GM21360 (cell line): Measurements from ENCODE around the gene ENTHD1.
"Not testable (repeated sequence)": the region's sequence is repeated elsewhere in the genome, so short reads cannot be mapped to it uniquely, and the experiment has no call there.

Experiments
- ATAC-seq: cut with Tn5 transposase; IDR thresholded peaks from one replicate; pipeline ENCODE4 v1.9.1; 2021; ENCODE audit warnings: mild to moderate bottlenecking, moderate library complexity; ENCODE audit not compliant: unreplicated experiment

The ENTHD1 gene

GRCh38 chr22:39851606-39852315, 41.8 kb downstream of the ENTHD1 start:
- no peak for ATAC-seq

GRCh38 chr22:39847477-39847876, 46.1 kb downstream of the ENTHD1 start:
- ATAC-seq = no peak

DNA sequence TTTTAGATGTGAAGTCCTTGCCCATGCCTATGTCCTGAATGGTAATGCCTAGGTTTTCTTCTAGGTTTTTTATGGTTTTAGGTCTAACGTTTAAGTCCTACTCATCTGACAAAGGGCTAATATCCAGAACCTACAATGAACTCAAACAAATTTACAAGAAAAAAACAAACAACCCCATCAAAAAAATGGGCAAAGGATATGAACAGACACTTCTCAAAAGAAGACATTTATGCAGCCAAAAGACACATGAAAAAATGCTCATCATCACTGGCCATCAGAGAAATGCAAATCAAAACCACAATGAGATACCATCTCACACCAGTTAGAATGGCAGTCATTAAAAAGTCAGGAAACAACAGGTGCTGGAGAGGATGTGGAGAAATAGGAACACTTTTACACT, 47.0 kb downstream of the ENTHD1 start:
- ATAC-seq = not testable (repeated sequence)

DNA sequence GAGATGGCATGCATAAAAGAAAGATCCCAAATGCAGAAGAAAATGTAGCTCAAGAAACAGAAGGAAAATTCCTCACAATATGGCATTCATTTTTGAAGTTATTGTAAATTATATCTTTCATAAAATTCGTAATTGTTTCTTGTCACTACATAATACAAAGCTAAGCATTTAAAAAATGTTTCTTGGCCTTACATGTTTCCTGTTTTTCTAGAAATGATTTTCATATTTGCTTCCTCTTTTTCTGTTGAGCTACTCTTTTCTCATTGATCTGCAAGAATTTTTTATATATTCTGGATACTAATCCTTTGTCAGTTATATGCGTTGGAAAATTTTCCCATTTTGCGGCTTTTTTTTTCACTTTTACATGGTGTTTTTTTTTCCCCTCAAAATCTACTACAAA, 48.0 kb downstream of the ENTHD1 start:
- ATAC-seq = no peak

DNA sequence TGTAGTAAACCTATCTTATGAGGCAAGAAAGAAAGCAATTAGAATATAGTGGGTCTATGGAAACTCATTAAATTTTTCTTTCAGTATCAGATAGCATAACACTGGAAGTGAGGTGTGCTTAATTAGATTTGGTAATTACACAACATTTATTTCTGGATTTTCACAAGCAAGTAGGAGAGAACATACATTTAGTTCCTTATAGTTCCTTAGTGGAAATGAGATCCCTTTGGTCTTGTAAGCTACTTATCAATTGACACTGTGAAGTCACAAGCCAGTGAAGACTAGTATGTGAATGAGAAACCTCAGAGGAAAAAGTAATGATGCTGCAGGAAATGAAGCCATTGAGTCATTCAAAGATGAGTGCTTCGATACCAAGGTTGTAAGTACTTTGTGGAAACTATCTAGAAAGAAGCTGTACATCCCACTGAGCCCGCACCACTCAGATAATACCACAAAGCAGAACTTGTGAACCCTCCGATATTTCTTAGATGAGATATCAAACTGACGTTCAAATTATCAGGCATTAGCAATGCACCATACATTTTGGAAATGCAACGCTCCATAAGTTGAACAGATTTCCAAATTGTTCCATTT, 53.5 kb downstream of the ENTHD1 start:
- no peak for ATAC-seq

GRCh38 chr22:39839204-39839603, 54.4 kb downstream of the ENTHD1 start:
- no peak for ATAC-seq

DNA sequence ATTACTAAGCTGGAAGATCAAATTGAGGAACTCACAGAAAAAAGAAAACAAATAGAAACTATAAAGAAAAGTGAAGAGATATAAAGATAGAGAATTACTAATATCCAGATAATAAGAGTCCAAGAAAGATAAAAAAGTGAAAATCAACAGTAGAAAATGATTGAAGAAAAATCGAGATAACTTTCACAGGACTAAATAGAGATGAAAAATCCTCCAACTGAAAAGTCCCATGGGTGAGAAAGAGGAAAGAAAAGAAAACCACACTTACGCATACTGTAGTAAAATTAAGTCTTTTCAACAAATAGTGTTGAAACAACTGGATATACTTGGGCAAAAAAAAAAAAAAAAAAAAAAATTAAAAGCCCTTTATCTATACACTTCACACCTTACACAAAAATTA, 60.0 kb downstream of the ENTHD1 start:
- no peak for ATAC-seq

- ATAC-seq = no peak
Observed at GRCh38 chr22:39833093-39833492, 60.5 kb downstream of the ENTHD1 start.

GRCh38 chr22:39832627-39833074, 60.9 kb downstream of the ENTHD1 start:
- no peak for ATAC-seq

GRCh38 chr22:39825661-39826102, 67.9 kb downstream of the ENTHD1 start:
- peak; percentile 73 for ATAC-seq

DNA sequence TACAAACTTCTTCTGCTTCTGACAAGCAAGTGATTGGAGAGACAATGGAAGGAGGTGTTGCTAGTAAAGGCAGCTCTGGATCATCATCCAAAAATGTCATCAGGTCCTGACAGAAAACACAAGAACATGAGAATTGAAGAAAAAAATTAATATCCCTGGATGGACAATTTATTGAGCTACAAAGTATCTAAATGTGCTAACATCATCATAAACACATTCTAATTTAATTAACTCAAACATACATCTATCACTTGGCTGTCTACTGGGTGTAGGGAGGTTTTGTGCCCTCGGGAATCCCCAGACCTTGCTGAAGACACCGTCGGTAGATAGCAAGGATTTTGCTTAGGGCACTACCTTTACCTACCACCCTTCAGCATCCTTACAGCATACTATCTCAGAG, 72.6 kb downstream of the ENTHD1 start:
- no peak for ATAC-seq

- ATAC-seq = no peak
Observed at GRCh38 chr22:39820256-39820655, 73.3 kb downstream of the ENTHD1 start.

GRCh38 chr22:39819429-39819828, 74.1 kb downstream of the ENTHD1 start:
- no peak for ATAC-seq

- ATAC-seq = no peak
Observed at GRCh38 chr22:39818094-39818493, 75.5 kb downstream of the ENTHD1 start.

GRCh38 chr22:39815932-39816331, 77.6 kb downstream of the ENTHD1 start:
- ATAC-seq = no peak

- ATAC-seq = no peak
Observed at GRCh38 chr22:39814899-39815298, 78.7 kb downstream of the ENTHD1 start.

DNA sequence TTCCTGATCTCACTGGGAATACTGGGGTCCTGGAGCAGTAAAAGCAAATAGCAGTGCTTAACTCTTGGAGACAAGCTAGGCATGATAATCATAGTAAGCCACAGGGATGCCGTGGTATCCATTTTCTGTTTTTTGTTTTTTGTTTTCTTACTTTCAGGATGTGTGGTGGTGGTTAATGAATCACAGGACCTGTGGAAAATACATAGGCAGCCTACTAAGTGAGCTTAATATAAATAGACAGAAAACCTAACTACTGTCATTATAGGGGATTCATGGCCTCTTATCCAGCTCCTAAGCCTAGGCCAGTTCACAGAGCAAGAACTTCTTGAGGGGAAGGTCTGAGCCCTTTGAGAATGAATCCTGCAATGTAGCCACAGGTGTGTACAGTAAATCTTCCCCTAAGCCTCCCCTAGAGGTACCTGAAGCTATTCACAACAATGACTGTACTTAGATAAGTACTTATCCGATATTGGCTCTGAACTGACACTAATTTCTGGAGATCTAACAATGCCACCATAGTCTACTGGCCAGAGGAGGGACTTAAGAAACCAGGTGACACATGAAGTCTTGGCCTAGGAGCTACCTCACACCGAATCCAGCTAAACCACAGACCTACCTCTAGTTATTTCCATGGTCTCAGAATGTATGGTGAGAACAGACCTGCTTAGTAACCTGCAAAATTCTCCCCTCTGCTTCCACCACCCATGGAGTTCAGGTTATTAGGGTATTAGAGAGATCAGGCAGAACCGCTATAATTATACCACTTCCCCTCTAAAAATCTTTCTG, 83.6 kb downstream of the ENTHD1 start:
- ATAC-seq = no peak

GRCh38 chr22:39808081-39808480, 85.5 kb downstream of the ENTHD1 start:
- no peak for ATAC-seq

GRCh38 chr22:39806109-39806508, 87.5 kb downstream of the ENTHD1 start:
- ATAC-seq = no peak

- ATAC-seq = no peak
Observed at GRCh38 chr22:39805117-39805516, 88.4 kb downstream of the ENTHD1 start.

DNA sequence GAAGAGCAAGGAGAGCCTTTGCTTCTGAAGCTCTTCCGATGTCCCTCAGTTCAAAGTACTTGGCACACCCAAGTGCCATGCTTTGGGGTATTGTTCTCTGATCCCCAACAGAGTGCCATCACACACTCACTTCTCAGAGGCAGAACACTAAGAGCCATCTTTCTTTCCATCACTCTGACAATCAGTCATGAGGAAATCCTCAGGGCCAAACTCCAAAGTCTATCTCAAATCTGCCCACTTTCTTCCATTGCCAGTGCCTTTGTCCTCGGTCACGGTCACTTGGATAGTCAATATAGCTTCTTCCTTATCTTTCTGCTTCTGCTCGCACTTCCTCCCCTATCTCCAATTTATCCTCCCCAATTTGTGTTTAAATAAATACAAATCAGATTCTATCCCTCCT, 90.9 kb downstream of the ENTHD1 start:
- ATAC-seq = no peak
